SJCRH30 (cell line): ENCODE data around the gene PFKL. TPM values are rescaled to one million over a fixed set of nuclear protein-coding genes. Genes with fewer than 3 reads are reported as not detected.

ENCODE experiments used
- DNase-seq, 2 experiments: peaks; one replicate each; pipeline ENCODE4 v3.0.0-alpha.2; 2015 to 2020
- H3K27ac ChIP-seq: fragments of 250-450 bp; sonication (Bioruptor Pico); 2 replicates; pipeline ENCODE4 v1.5.1; 2020; ENCODE audit warnings: mild to moderate bottlenecking, moderate library complexity
- H3K27me3 ChIP-seq: fragments of 250-450 bp; sonication (Bioruptor Pico); 2 replicates; pipeline ENCODE4 v1.5.1; 2020; ENCODE audit warnings: mild to moderate bottlenecking, moderate library complexity
- H3K36me3 ChIP-seq: fragments of 250-450 bp; sonication (Bioruptor Pico); 2 replicates; pipeline ENCODE4 v1.5.1; 2020; ENCODE audit warnings: mild to moderate bottlenecking, moderate library complexity
- H3K4me1 ChIP-seq: fragments of 250-450 bp; sonication (Bioruptor Pico); 2 replicates; pipeline ENCODE4 v1.5.1; 2020; ENCODE audit warnings: mild to moderate bottlenecking, moderate library complexity
- H3K4me3 ChIP-seq: fragments of 250-450 bp; sonication (Bioruptor Pico); 2 replicates; pipeline ENCODE4 v1.5.1; 2020; ENCODE audit warnings: mild to moderate bottlenecking, moderate library complexity
- H3K9me3 ChIP-seq: fragments of 250-450 bp; sonication (Bioruptor Pico); replicated peaks from 2 replicates; pipeline ENCODE4 v1.5.1; 2020; ENCODE audit warnings: mild to moderate bottlenecking, moderate library complexity
- total RNA-seq: library from RNA; depleted of rRNA; stranded (reverse); fragments of >200 nt; shearing (Covaris generic); gene quantifications from 2 replicates; pipeline ENCODE4 v1.2.3, GENCODE V29; 2014

The PFKL gene
- total RNA-seq, 1 experiment from 2014 or later: 50.7 TPM

DNA sequence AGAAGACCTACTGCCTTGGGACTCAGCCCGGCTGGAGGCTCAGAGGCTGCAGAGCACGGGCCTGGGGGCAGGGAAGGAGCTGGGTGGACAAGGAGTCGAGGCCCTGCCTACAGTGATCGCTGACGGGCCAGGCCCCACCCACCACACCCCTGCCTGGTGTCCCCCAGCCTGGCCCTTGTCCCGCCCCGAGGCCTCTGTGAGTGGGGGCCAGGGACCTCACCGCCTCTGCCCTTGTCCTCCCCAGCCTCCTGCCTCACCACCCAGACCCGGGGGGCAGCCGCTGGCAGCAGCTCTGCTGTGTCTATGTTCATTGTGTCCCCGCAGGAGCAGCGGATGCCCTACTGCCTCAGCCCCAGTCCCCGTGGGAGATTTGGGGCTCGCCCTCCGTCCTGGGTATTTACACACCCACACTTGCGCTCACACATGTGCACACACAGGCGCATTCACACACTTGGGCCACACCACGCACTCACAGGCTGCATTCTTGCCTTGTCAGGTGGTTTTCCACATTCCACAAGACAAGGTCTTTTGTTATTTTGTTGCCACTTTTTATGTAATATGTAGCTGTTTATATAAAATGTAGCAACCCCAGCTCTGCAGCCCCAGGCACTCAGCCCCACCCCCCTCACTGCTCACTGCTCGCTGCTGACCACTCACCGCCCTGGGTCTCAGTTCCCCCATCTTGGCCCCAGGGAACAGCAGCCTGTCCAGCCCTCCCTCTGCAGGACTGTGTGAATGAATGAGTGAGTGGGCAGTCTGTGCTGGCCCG is 7.3 kb downstream of the PFKL start:
- Histone ChIP-seq H3K27me3 (no peaks in the 10 kb centered on the region), H3K4me3 (no peak overlapping the region), H3K9me3 (no peaks in the 10 kb centered on the region), H3K27ac (no peak overlapping the region), H3K36me3 (0 out of 2 replicates have a peak, but pooled peaks cover 6% of the 10 kb centered on the region), H3K4me1 (no peaks in the 10 kb centered on the region)
- DNase-seq: no peak

DNA sequence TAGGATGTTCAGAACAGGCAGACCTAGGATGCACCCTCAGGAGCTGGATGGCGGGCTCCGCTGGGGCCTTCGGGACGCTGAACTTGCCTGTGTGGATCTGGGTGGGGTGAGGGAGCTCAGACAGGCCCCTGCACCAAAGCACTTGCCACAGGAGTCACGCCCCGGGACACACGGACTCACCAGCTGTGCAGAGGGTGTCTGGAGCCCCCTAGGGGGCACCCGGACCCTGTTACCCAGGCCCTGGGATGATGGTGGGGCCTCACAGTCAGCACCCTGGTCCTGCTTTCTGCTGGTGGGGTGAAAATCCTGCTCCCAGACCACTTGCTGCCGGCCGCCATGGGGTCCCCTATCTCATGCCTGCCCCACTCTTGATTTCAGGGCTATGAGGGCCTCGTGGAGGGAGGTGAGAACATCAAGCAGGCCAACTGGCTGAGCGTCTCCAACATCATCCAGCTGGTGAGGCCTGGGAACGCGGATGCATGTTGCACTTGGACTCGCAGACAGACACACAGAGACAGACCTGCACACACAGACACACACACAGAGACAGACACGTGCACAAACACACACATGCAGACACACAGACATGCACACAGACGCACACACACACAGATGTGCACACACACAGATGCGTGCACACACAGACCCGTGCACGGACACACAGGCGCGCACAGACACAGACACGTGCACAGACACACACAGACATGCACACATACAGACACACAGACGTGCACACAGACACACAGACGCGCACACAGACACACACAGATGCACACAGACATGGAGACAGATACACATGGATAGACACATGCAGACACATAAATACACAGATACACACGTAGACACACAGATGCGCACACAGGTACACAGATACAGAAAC is 11.0 kb downstream of the PFKL start:
- H3K36me3 ChIP-seq: 0 out of 2 replicates have a peak, but pooled peaks cover 6% of the 10 kb centered on the region

DNA sequence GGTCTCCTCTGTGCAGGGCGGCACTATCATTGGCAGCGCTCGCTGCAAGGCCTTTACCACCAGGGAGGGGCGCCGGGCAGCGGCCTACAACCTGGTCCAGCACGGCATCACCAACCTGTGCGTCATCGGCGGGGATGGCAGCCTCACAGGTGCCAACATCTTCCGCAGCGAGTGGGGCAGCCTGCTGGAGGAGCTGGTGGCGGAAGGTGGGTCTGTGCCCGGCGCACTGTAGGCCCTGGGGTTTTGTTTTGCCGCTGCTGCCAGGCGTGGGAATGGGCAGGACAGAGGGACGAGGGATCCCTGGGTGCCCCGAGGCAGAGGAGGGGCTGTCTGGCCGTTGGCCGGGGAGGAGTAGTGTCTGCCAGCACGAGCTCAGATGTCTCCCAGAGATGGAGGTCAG is 12.2 kb downstream of the PFKL start:
- H3K27ac ChIP-seq: no peak overlapping the region
- no peaks in the 10 kb centered on the region for H3K9me3 ChIP-seq
- no peak for DNase-seq
- 0 out of 2 replicates have a peak, but pooled peaks cover 6% of the 10 kb centered on the region for H3K36me3 ChIP-seq
- H3K4me3 ChIP-seq: no peak overlapping the region
- no peaks in the 10 kb centered on the region for H3K4me1 ChIP-seq
- no peaks in the 10 kb centered on the region for H3K27me3 ChIP-seq

More for the DNA sequence above, 11.0 kb downstream of the PFKL start:
- Histone ChIP-seq H3K9me3 (no peaks in the 10 kb centered on the region), H3K27me3 (no peaks in the 10 kb centered on the region), H3K4me1 (no peaks in the 10 kb centered on the region), H3K27ac (no peak overlapping the region), H3K4me3 (no peak overlapping the region)
- no peak for DNase-seq

- H3K4me3 ChIP-seq: no peak overlapping the region
- no peak for DNase-seq
- no peaks in the 10 kb centered on the region for H3K4me1 ChIP-seq
- H3K9me3 ChIP-seq: no peaks in the 10 kb centered on the region
- H3K27ac ChIP-seq: no peak overlapping the region
- 0 out of 2 replicates have a peak, but pooled peaks cover 6% of the 10 kb centered on the region for H3K36me3 ChIP-seq
- H3K27me3 ChIP-seq: no peaks in the 10 kb centered on the region
Measured at GRCh38 chr21:44312716-44313115, 12.9 kb downstream of the PFKL start.

GRCh38 chr21:44313451-44313850 is 13.6 kb downstream of the PFKL start:
- Histone ChIP-seq H3K4me1 (no peaks in the 10 kb centered on the region), H3K27ac (no peak overlapping the region), H3K9me3 (no peaks in the 10 kb centered on the region), H3K36me3 (0 out of 2 replicates have a peak, but pooled peaks cover 6% of the 10 kb centered on the region), H3K27me3 (no peaks in the 10 kb centered on the region), H3K4me3 (no peak overlapping the region)
- no peak for DNase-seq

DNA sequence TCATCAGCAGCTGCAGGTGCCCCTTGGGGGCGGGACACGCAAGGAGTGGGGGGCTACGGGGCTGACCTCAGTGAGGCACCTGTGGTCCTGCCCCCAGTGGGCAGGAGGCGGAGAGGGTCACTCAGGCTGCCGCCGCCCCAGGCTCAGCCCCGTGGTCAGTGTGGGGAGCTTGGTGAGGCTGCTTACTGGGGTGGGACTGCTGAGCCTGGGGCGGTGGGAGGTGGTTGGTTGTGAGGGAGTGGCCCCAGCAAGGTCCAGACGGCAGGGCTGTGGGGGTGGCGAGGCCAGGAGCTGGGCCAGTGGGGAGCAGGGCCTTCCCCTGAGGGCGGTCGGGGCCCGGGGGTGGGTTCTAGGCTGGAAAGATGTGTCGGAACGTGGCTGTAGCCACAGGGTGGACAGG is 14.3 kb downstream of the PFKL start:
- DNase-seq: no peak
- Histone ChIP-seq H3K27me3 (no peaks in the 10 kb centered on the region), H3K4me1 (no peaks in the 10 kb centered on the region), H3K4me3 (no peak overlapping the region), H3K9me3 (no peaks in the 10 kb centered on the region), H3K27ac (no peak overlapping the region), H3K36me3 (0 out of 2 replicates have a peak, but pooled peaks cover 6% of the 10 kb centered on the region)

GRCh38 chr21:44314561-44314960 is 14.7 kb downstream of the PFKL start:
- Histone ChIP-seq H3K9me3 (no peaks in the 10 kb centered on the region), H3K36me3 (0 out of 2 replicates have a peak, but pooled peaks cover 6% of the 10 kb centered on the region), H3K4me3 (no peak overlapping the region), H3K4me1 (no peaks in the 10 kb centered on the region), H3K27me3 (no peaks in the 10 kb centered on the region), H3K27ac (no peak overlapping the region)
- DNase-seq: no peak

DNA sequence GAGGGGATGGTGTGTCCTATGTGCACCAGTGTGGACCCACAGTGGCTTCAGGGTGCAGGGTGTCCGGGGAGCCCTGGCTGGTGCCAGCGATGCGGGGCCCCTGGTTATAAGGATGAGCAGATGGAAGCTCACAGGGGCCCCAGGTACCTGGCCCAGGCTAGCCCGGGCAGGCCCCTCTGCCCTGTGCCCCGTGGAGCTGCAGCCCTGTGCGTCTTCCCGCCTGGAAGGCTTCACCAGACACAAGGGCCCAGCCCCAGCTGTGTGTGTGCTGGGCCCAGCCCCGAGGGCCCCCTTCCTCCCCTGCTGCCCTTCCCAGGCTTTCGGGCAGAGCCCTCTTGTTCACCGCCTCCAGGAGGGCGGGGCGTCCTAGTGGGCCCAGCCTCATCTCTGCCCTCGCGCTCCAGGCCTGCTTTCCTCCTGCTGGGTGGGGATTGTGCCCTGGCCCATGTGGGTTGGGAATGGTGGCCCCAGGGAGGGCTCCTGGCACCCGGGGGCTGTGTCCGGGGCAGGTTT is 15.9 kb downstream of the PFKL start:
- H3K4me3 ChIP-seq: no peak overlapping the region
- H3K27me3 ChIP-seq: no peaks in the 10 kb centered on the region
- 0 out of 2 replicates have a peak, but pooled peaks cover 6% of the 10 kb centered on the region for H3K36me3 ChIP-seq
- no peaks in the 10 kb centered on the region for H3K9me3 ChIP-seq
- no peaks in the 10 kb centered on the region for H3K4me1 ChIP-seq
- no peak overlapping the region for H3K27ac ChIP-seq
- no peak for DNase-seq

- Histone ChIP-seq H3K27ac (no peak overlapping the region), H3K27me3 (no peaks in the 10 kb centered on the region), H3K4me1 (no peaks in the 10 kb centered on the region), H3K9me3 (no peaks in the 10 kb centered on the region), H3K4me3 (no peak overlapping the region), H3K36me3 (0 out of 2 replicates have a peak, but pooled peaks cover under 1% of the 10 kb centered on the region)
- no peak for DNase-seq
Measured at GRCh38 chr21:44316277-44316900, 16.5 kb downstream of the PFKL start.

DNA sequence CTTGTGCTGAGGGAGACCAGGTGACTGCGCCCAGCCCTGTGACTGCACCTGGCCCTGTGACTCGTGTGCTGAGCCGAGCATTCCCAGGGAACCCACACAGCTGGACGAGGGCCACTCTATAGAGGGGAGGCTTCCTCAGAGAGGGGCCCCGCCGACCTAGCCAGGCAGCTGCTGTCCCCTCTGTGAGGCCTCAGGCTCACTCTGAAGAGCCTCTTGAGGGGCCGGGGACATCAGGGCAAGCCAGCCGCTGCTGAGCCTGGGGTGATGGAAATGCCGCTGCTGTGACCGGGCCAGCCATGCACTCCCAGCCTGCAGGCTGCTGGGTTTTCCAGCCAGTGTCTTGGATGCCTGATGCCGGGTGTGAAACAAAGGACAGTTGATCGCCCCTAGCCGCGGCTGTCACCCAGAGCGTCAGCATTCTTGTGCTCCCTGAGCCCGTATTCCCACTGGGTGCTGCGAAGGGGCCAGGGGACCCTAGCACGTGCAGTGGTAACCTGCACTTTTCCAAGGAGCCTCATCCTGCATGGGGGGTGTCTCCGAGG is 17.5 kb downstream of the PFKL start:
- no peaks in the 10 kb centered on the region for H3K27me3 ChIP-seq
- no peaks in the 10 kb centered on the region for H3K4me1 ChIP-seq
- no peak overlapping the region for H3K4me3 ChIP-seq
- DNase-seq: no peak
- H3K27ac ChIP-seq: no peak overlapping the region
- H3K9me3 ChIP-seq: no peaks in the 10 kb centered on the region
- H3K36me3 ChIP-seq: no peaks in the 10 kb centered on the region

DNA sequence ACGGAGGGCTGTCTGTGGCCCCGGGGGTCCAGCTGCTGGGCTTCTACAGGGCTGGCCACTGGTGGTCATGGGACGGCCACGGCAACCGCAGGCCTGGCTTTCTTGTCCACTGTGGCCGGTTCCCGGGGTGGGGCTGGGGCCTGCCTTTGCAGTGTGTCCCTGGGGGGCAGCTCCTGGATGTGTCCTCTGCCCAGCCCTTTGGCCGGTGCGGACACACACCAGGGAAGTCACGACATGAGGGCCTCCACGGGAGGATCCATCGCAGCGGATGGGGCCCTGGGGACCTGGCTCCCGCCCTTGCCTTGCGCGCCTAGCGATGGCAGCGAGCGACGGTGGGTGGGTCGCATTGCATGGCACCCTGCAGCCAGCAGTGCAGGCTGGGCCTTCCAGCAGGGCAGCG is 18.0 kb downstream of the PFKL start:
- Histone ChIP-seq H3K4me1 (no peaks in the 10 kb centered on the region), H3K4me3 (no peak overlapping the region), H3K36me3 (no peaks in the 10 kb centered on the region), H3K9me3 (no peaks in the 10 kb centered on the region), H3K27me3 (no peaks in the 10 kb centered on the region), H3K27ac (no peak overlapping the region)
- no peak for DNase-seq

DNA sequence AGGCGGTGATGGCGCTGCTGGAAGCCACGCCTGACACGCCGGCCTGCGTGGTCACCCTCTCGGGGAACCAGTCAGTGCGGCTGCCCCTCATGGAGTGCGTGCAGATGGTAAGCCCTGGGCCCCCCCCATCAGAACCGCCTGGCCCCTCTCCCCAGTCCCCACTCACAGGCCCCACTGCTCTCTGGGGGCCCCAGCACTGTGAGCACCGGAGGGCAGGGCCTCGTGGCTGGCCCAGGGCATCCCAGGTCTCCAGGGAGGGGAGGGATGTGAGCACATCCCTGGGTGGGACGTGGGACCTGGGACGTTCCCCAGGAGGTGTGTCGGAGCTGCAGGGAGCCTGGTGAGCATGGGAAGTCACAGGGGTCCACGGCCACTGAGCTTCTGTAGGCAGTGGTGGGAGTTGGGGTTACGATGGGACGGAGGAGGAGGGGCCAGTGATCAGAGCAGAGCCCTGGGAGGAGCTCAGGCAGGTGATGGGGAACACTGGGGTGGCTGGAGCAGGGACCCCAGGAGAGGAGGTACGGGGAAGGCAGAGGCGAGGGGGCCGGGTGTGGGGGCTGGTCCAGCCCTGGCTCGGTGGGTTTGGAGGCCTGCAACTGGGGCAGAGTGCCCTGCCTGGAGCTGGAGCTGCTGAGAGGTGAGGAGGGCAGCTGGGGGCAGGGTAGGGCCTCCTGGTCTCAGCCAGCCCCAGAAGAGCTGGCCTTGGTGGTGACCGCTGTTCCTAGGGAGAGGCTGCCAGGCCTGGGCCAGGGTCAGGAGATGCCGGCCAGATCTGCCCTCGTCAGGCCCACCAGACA is 18.8 kb downstream of the PFKL start:
- H3K4me3 ChIP-seq: no peak overlapping the region
- no peaks in the 10 kb centered on the region for H3K27me3 ChIP-seq
- H3K36me3 ChIP-seq: no peaks in the 10 kb centered on the region

DNA sequence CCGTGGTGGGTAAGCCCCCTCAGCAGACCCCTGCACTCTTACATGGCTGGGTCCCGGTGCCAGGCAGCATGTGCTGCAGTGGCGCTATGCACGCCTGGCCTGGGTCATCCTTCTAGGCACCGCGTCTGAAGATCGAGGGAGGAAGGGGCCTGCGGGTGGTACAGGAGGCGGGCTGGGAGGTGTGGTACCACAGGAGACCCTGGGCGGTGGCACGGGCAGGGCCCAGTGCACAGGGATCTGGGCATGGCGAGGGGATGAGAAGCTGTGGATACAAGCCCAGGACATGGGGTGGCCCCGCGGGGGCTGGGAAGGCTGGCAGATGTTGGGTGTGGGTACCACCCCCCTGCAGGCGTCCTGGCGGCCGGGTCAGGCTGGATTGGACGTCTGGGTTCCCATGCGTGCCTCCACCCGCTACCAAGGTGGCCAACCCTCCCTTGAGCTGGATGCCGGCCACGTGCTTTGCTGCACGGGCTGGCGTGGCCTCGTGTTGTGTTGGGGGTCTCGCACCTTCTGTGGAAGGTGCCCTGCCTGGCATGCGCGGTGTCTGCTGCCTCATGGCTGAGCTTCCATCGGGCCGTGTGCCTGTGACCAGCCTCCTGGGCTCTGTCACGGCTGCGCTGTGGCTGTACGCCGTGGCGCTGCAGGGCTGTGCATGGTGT is 19.7 kb downstream of the PFKL start:
- no peak overlapping the region for H3K4me3 ChIP-seq
- no peak for DNase-seq
- H3K27ac ChIP-seq: no peak overlapping the region
- H3K9me3 ChIP-seq: no peaks in the 10 kb centered on the region
- H3K27me3 ChIP-seq: no peaks in the 10 kb centered on the region
- no peaks in the 10 kb centered on the region for H3K4me1 ChIP-seq
- H3K36me3 ChIP-seq: no peaks in the 10 kb centered on the region

More for the DNA sequence above, 18.8 kb downstream of the PFKL start:
- Histone ChIP-seq H3K9me3 (no peaks in the 10 kb centered on the region), H3K4me1 (no peaks in the 10 kb centered on the region), H3K27ac (no peak overlapping the region)
- DNase-seq: no peak
